ENCODE measurements around the gene XKR3.
"Not testable (repeated sequence)": the region's sequence is repeated elsewhere in the genome, so short reads cannot be mapped to it uniquely, and the experiment has no call there.

Gene XKR3

GRCh38 chr22:16824716-16825687 lies at the start of gene XKR3:
TSS of gene XKR3 (minus strand) at chr22:16825411. CDS start at chr22:16808073, 17,338 bp downstream.
- H3K9me3 ChIP-seq (ENCODE audit: control insufficient read depth in 1 of 2, low read length in 2 of 2): peaks cover 0 to 3% of the 10 kb centered on the region in 2 donors
- H3K36me3 ChIP-seq (ENCODE audit: control insufficient read depth in 1 of 2, insufficient read depth in 2 of 2, low read length in 2 of 2): no peaks in the 10 kb centered on the region
- H3K4me1 ChIP-seq (ENCODE audit: control insufficient read depth in 1 of 2, insufficient read depth in 2 of 2, low read length in 2 of 2): no peaks in the 10 kb centered on the region
- H3K27ac ChIP-seq (ENCODE audit: low read length): no peak within 1 kb of the TSS
- H3K4me3 ChIP-seq (ENCODE audit: low read depth in 1 of 2, low read length in 2 of 2): peak within 1 kb of the TSS in 1 of 2 donors; percentile 37
- H3K27me3 ChIP-seq (ENCODE audit: low read depth, low read length): no peaks in the 10 kb centered on the region

GRCh38 chr22:16869640-16870039 lies 44.4 kb upstream of the XKR3 start:
- H3K36me3 ChIP-seq (ENCODE audit: control insufficient read depth in 1 of 2, insufficient read depth in 2 of 2, low read length in 2 of 2); H3K9me3 ChIP-seq (ENCODE audit: control insufficient read depth in 1 of 2, low read length in 2 of 2); H3K27me3 ChIP-seq (ENCODE audit: low read depth, low read length); H3K27ac ChIP-seq (ENCODE audit: low read length); H3K4me1 ChIP-seq (ENCODE audit: control insufficient read depth in 1 of 2, insufficient read depth in 2 of 2, low read length in 2 of 2); H3K4me3 ChIP-seq (ENCODE audit: low read depth in 1 of 2, low read length in 2 of 2): not testable (repeated sequence)

GRCh38 chr22:16866167-16866566 lies 41.0 kb upstream of the XKR3 start:
- no peaks in the 10 kb centered on the region for H3K36me3 ChIP-seq (ENCODE audit: control insufficient read depth in 1 of 2, insufficient read depth in 2 of 2, low read length in 2 of 2)
- H3K4me3 ChIP-seq (ENCODE audit: low read depth in 1 of 2, low read length in 2 of 2): no peak overlapping the region
- H3K9me3 ChIP-seq (ENCODE audit: control insufficient read depth in 1 of 2, low read length in 2 of 2): no peaks in the 10 kb centered on the region
- H3K4me1 ChIP-seq (ENCODE audit: control insufficient read depth in 1 of 2, insufficient read depth in 2 of 2, low read length in 2 of 2): no peaks in the 10 kb centered on the region
- no peaks in the 10 kb centered on the region for H3K27me3 ChIP-seq (ENCODE audit: low read depth, low read length)
- H3K27ac ChIP-seq (ENCODE audit: low read length): no peak overlapping the region

- not testable (repeated sequence) for H3K4me3 ChIP-seq (ENCODE audit: low read depth in 1 of 2, low read length in 2 of 2); H3K9me3 ChIP-seq (ENCODE audit: control insufficient read depth in 1 of 2, low read length in 2 of 2); H3K27me3 ChIP-seq (ENCODE audit: low read depth, low read length); H3K27ac ChIP-seq (ENCODE audit: low read length); H3K4me1 ChIP-seq (ENCODE audit: control insufficient read depth in 1 of 2, insufficient read depth in 2 of 2, low read length in 2 of 2); H3K36me3 ChIP-seq (ENCODE audit: control insufficient read depth in 1 of 2, insufficient read depth in 2 of 2, low read length in 2 of 2)
Measured at GRCh38 chr22:16856851-16857250, 31.6 kb upstream of the XKR3 start.

- Histone ChIP-seq H3K4me1 (ENCODE audit: control insufficient read depth in 1 of 2, insufficient read depth in 2 of 2, low read length in 2 of 2) (no peaks in the 10 kb centered on the region), H3K36me3 (ENCODE audit: control insufficient read depth in 1 of 2, insufficient read depth in 2 of 2, low read length in 2 of 2) (no peaks in the 10 kb centered on the region), H3K4me3 (ENCODE audit: low read depth in 1 of 2, low read length in 2 of 2) (no peak overlapping the region), H3K27ac (ENCODE audit: low read length) (no peak overlapping the region), H3K9me3 (ENCODE audit: control insufficient read depth in 1 of 2, low read length in 2 of 2) (no peaks in the 10 kb centered on the region), H3K27me3 (ENCODE audit: low read depth, low read length) (no peaks in the 10 kb centered on the region)
Measured at GRCh38 chr22:16854631-16855030, 29.4 kb upstream of the XKR3 start.

GRCh38 chr22:16851268-16851996 lies 26.2 kb upstream of the XKR3 start:
- not testable (repeated sequence) for H3K36me3 ChIP-seq (ENCODE audit: control insufficient read depth in 1 of 2, insufficient read depth in 2 of 2, low read length in 2 of 2); H3K4me1 ChIP-seq (ENCODE audit: control insufficient read depth in 1 of 2, insufficient read depth in 2 of 2, low read length in 2 of 2); H3K27ac ChIP-seq (ENCODE audit: low read length); H3K9me3 ChIP-seq (ENCODE audit: control insufficient read depth in 1 of 2, low read length in 2 of 2); H3K4me3 ChIP-seq (ENCODE audit: low read depth in 1 of 2, low read length in 2 of 2); H3K27me3 ChIP-seq (ENCODE audit: low read depth, low read length)

- Histone ChIP-seq H3K4me1 (ENCODE audit: control insufficient read depth in 1 of 2, insufficient read depth in 2 of 2, low read length in 2 of 2) (no peaks in the 10 kb centered on the region), H3K4me3 (ENCODE audit: low read depth in 1 of 2, low read length in 2 of 2) (no peak overlapping the region), H3K36me3 (ENCODE audit: control insufficient read depth in 1 of 2, insufficient read depth in 2 of 2, low read length in 2 of 2) (no peaks in the 10 kb centered on the region), H3K27ac (ENCODE audit: low read length) (no peak overlapping the region), H3K27me3 (ENCODE audit: low read depth, low read length) (no peaks in the 10 kb centered on the region), H3K9me3 (ENCODE audit: control insufficient read depth in 1 of 2, low read length in 2 of 2) (peaks cover 0 to 16% of the 10 kb centered on the region in 2 donors)
Measured at GRCh38 chr22:16847271-16847670, 22.1 kb upstream of the XKR3 start.

- no peak overlapping the region for H3K27ac ChIP-seq (ENCODE audit: low read length)
- H3K9me3 ChIP-seq (ENCODE audit: control insufficient read depth in 1 of 2, low read length in 2 of 2): peaks cover 0 to 16% of the 10 kb centered on the region in 2 donors
- H3K4me3 ChIP-seq (ENCODE audit: low read depth in 1 of 2, low read length in 2 of 2): peak overlapping the region in 1 of 2 donors; percentile 35
- H3K36me3 ChIP-seq (ENCODE audit: control insufficient read depth in 1 of 2, insufficient read depth in 2 of 2, low read length in 2 of 2): no peaks in the 10 kb centered on the region
- H3K27me3 ChIP-seq (ENCODE audit: low read depth, low read length): no peaks in the 10 kb centered on the region
- H3K4me1 ChIP-seq (ENCODE audit: control insufficient read depth in 1 of 2, insufficient read depth in 2 of 2, low read length in 2 of 2): no peaks in the 10 kb centered on the region
Measured at GRCh38 chr22:16845881-16846280, 20.7 kb upstream of the XKR3 start.

GRCh38 chr22:16845465-16845864 lies 20.3 kb upstream of the XKR3 start:
- no peaks in the 10 kb centered on the region for H3K4me1 ChIP-seq (ENCODE audit: control insufficient read depth in 1 of 2, insufficient read depth in 2 of 2, low read length in 2 of 2)
- H3K36me3 ChIP-seq (ENCODE audit: control insufficient read depth in 1 of 2, insufficient read depth in 2 of 2, low read length in 2 of 2): no peaks in the 10 kb centered on the region
- peaks cover 0 to 16% of the 10 kb centered on the region in 2 donors for H3K9me3 ChIP-seq (ENCODE audit: control insufficient read depth in 1 of 2, low read length in 2 of 2)

GRCh38 chr22:16844529-16844928 lies 19.3 kb upstream of the XKR3 start:
- peaks cover 0 to 16% of the 10 kb centered on the region in 2 donors for H3K9me3 ChIP-seq (ENCODE audit: control insufficient read depth in 1 of 2, low read length in 2 of 2)

More at GRCh38 chr22:16845465-16845864, 20.3 kb upstream of the XKR3 start:
- Histone ChIP-seq H3K27me3 (ENCODE audit: low read depth, low read length) (no peaks in the 10 kb centered on the region), H3K27ac (ENCODE audit: low read length) (no peak overlapping the region), H3K4me3 (ENCODE audit: low read depth in 1 of 2, low read length in 2 of 2) (peak overlapping the region in 1 of 2 donors; percentile 35)

GRCh38 chr22:16838073-16838472 lies 12.9 kb upstream of the XKR3 start:
- H3K27ac ChIP-seq (ENCODE audit: low read length): no peak overlapping the region
- no peaks in the 10 kb centered on the region for H3K27me3 ChIP-seq (ENCODE audit: low read depth, low read length)
- no peaks in the 10 kb centered on the region for H3K9me3 ChIP-seq (ENCODE audit: control insufficient read depth in 1 of 2, low read length in 2 of 2)
- H3K4me3 ChIP-seq (ENCODE audit: low read depth in 1 of 2, low read length in 2 of 2): no peak overlapping the region
- no peaks in the 10 kb centered on the region for H3K36me3 ChIP-seq (ENCODE audit: control insufficient read depth in 1 of 2, insufficient read depth in 2 of 2, low read length in 2 of 2)
- no peaks in the 10 kb centered on the region for H3K4me1 ChIP-seq (ENCODE audit: control insufficient read depth in 1 of 2, insufficient read depth in 2 of 2, low read length in 2 of 2)

More at GRCh38 chr22:16844529-16844928, 19.3 kb upstream of the XKR3 start:
- H3K27ac ChIP-seq (ENCODE audit: low read length): no peak overlapping the region
- no peaks in the 10 kb centered on the region for H3K27me3 ChIP-seq (ENCODE audit: low read depth, low read length)
- H3K36me3 ChIP-seq (ENCODE audit: control insufficient read depth in 1 of 2, insufficient read depth in 2 of 2, low read length in 2 of 2): no peaks in the 10 kb centered on the region
- H3K4me1 ChIP-seq (ENCODE audit: control insufficient read depth in 1 of 2, insufficient read depth in 2 of 2, low read length in 2 of 2): no peaks in the 10 kb centered on the region
- no peak overlapping the region for H3K4me3 ChIP-seq (ENCODE audit: low read depth in 1 of 2, low read length in 2 of 2)
